Bronchial epithelial cell (primary cell): ENCODE data around the gene LRRN2. TPM values are rescaled to one million over a fixed set of nuclear protein-coding genes. Genes with fewer than 3 reads are reported as not detected.

Experiments used
- DNase-seq: peaks from one replicate; pipeline ENCODE4 v3.0.0-alpha.2; 2010; ENCODE audit warnings: low read depth
- FAIRE-seq: peaks from 2 replicates; lab custom pipeline; 2011; peaks lifted over from hg19 to GRCh38; lab: Jason Lieb, UNC
- H3K27me3 ChIP-seq: 2 replicates; pipeline ENCODE4 v1.5.1; 2011; ENCODE audit warnings: low read length; ENCODE audit not compliant: control insufficient read depth, insufficient read depth
- H3K36me3 ChIP-seq: 2 replicates; pipeline ENCODE4 v1.5.1; 2011; ENCODE audit warnings: low read length; ENCODE audit not compliant: control insufficient read depth, insufficient read depth
- H3K4me3 ChIP-seq: 2 replicates; pipeline ENCODE4 v1.5.1; 2011; ENCODE audit warnings: mild to moderate bottlenecking, low read depth, low read length, control low read depth
- CTCF ChIP-seq: IDR thresholded peaks from 2 replicates; pipeline ENCODE4 v1.5.1; 2011; ENCODE audit warnings: mild to moderate bottlenecking, moderate library complexity, low read length, control low read depth, inconsistent platforms; ENCODE audit not compliant: insufficient read depth, severe bottlenecking
- total RNA-seq: library from RNA; depleted of rRNA; stranded (reverse); fragments of >200 nt; gene quantifications from 2 replicates; pipeline ENCODE4 v1.2.1, GENCODE V29; 2014

Gene LRRN2
- total RNA-seq, 1 donor from 2014 or later: not detected

- H3K27me3 ChIP-seq: no peaks in the 10 kb centered on the region
- DNase-seq: no peak
- no peaks in the 10 kb centered on the region for H3K36me3 ChIP-seq
- FAIRE-seq: no peak
- no peak for TF ChIP-seq CTCF
- H3K4me3 ChIP-seq: no peak overlapping the region
These were observed 106.5 kb downstream of the LRRN2 start for GRCh38 chr1:204578867-204579664.

GRCh38 chr1:204577794-204578478 is 107.6 kb downstream of the LRRN2 start:
- H3K27me3 ChIP-seq: no peaks in the 10 kb centered on the region
- TF ChIP-seq CTCF: no peak
- peaks cover under 1% of the 10 kb centered on the region for H3K36me3 ChIP-seq
- FAIRE-seq (no peak), DNase-seq (no peak)
- H3K4me3 ChIP-seq: no peak overlapping the region

- DNase-seq (no peak), FAIRE-seq (no peak)
- H3K27me3 ChIP-seq: no peaks in the 10 kb centered on the region
- peaks cover 1% of the 10 kb centered on the region for H3K36me3 ChIP-seq
- no peak overlapping the region for H3K4me3 ChIP-seq
- no peak for TF ChIP-seq CTCF
These were observed 109.1 kb downstream of the LRRN2 start for GRCh38 chr1:204576422-204576821.

- no peak for FAIRE-seq
- H3K27me3 ChIP-seq: no peaks in the 10 kb centered on the region
- H3K36me3 ChIP-seq: peaks cover 1% of the 10 kb centered on the region
- TF ChIP-seq CTCF: no peak
- no peak overlapping the region for H3K4me3 ChIP-seq
- no peak for DNase-seq
These were observed 110.0 kb downstream of the LRRN2 start for GRCh38 chr1:204575221-204576190.

- DNase-seq: no peak
- TF ChIP-seq CTCF: no peak
- Histone ChIP-seq H3K36me3 (peaks cover 1% of the 10 kb centered on the region), H3K4me3 (no peak overlapping the region), H3K27me3 (no peaks in the 10 kb centered on the region)
- no peak for FAIRE-seq
These were observed 110.7 kb downstream of the LRRN2 start for GRCh38 chr1:204574865-204575163.
